Left kidney (tissue), 2 donors: ENCODE measurements around the gene OSBPL3. TPM values are rescaled to one million over a fixed set of nuclear protein-coding genes. Genes with fewer than 3 reads are reported as not detected.
A peak's percentile ranks its signal among the peaks of the same experiment; 100 is the strongest.

Source experiments
- DNase-seq: peaks from one replicate; pipeline ENCODE4 v3.0.0-alpha.2; 2013
- polyA plus RNA-seq: library from polyadenylated mRNA; unstranded; fragments of 120-200 nt; gene quantifications from one replicate; pipeline ENCODE4 v1.2.1, GENCODE V29; 2013; ENCODE audit not compliant: insufficient read length

Gene OSBPL3
- polyA plus RNA-seq, 1 donor, result 27.6 TPM

DNA sequence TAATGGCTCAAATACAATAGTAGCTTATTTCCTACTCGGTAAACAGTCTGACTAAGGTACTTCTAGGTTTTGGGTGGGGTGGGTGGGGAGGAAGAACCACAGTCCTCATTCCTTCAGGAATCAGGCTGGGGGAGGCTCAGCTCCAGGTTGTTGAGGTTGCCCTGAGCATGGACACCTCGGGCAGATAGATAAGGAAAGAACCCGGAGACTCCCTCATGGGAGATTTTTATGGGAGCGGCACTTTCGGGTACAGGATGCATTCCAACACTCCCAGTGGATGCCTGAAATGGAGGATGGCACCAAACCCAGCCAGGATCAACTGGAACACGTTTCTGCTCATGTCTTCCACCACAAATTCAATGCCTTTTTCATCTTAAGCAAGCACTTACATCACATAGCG is 217.2 kb downstream of the OSBPL3 start:
- no peak for DNase-seq

- DNase-seq, result no peak
Observed at GRCh38 chr7:24760968-24761367, 219.0 kb downstream of the OSBPL3 start.

GRCh38 chr7:24757353-24758275 is 222.4 kb downstream of the OSBPL3 start, which contains the start of gene GSDME:
Gene GSDME (minus strand): TSS chr7:24757464. CDS start chr7:24749774, 7,690 bp downstream.
- DNase-seq, result peak; percentile 56

DNA sequence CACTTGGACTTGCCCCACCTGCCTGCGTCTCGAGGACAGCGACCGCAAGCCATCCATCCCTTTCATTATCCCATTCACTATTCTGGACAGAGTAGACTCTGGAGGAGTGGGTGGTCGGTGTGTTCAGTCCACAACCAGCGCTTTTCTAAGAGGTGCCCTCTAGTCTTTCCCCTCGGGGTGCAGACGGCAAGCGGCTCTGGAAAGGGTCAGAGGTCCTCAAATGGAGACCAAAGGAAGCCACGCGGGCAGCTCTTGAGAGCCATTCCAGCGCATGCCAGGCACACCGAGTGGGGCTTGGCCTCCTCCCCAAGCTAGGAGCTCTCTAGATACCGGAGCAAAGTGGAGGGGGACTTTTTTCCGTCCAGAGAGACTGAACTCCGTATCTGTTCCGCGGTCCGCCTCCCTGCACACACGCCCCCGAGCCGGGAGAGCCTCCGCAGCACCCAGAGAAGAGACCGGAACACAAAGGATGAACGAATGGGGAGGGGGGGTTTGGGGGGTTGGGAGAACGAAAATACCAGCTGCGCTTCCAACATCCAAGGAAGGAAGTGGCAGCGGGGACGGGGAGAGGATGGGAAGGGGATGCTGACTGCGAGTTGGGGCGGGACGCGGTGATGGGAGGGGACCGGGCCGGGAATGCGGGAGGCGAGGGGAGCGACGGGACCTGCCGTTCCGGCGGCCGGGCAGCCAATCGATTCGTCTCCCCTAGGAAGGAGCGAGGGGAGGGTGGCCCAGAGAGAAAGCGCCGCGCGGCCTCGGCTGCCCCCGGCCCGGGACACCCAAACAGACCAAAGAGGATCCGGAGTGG is 223.2 kb downstream of the OSBPL3 start:
- peak; percentile 46 for DNase-seq

DNA sequence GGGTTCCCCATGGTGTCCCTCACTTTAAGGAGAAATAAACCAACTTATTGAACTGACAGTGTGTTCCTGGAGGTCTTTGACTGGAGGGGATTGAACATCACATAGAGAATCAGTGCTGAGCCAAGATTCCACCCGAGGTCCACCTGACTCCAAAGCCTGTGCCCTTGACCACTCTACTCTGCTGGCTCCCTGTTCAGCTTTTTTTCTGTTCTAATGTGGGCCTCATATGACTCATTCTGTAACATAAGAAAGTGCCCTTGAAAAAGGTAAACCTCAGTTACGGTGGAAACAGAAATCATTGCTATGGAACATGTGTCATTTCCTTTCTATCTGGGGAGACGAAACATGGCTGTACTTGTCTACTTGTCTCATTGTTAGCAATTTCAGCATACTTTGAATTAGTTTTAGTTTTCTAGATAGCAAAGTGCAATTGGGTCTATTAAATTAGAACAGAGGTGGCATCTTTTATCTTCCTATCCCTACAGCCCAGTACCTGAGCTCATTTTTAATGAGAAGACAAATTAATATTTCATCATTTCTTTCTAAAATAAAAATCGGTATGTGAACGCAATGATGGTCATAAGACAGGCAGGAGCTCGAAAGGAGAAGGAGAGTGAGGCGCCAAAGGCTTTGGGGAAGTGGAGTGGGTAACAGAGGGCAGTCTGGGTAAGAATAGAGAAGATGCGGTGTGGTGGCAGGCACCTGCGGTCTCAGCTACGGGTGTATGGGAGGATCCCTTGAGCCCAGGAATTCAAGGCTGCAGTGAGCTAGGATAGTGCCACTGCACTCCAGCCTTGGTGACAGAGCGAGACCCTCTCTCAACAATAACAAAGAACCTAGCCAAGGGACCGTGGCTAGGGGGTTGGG is 224.2 kb downstream of the OSBPL3 start:
- DNase-seq, result no peak

DNA sequence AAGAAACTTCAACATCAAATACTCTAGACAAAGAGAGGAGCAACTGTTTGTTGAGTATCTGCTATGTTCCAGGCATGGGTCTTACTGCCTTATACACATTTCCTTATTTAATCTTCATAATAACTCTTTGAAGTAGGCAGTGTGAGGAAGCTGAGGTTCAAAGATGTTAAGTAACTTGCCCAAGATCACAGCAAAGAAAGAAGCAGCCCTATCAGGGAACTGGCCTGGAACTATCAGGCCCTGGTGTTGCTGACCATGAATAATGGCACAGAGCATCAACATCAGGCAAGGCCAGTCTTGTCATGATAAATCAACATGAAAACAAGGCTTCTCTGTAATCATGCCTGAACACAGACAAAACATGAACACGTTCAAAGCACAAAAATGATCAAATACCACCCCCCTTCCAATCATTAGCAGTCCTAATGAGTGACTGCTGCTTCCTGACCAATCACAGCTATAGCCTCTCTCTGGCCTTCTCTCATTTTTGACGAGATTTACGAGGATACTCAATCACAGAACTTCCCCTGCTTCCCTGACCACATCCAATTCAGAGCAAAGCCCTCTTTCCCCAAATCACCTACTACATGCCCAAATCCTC is 225.0 kb downstream of the OSBPL3 start:
- no peak for DNase-seq

GRCh38 chr7:24752073-24752800 is 227.7 kb downstream of the OSBPL3 start:
- no peak for DNase-seq

DNA sequence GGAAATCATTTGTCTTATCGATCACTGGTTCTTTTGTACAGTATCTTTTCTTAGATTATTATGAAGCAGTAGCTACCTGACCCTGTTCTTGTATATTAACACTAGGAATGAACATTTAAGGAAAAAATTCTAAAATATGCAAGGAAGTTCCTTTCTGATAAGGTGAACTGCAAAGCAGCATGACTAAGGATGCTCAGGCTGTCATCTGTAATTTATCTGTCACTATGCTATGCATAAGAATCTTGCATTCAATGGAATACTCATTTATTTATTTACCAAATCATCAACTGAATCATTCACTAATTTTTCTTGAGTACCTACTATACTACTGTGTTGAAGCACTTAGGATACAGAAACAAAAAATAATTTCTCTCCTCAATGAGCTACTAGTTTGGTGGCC is 228.5 kb downstream of the OSBPL3 start:
- no peak for DNase-seq

DNA sequence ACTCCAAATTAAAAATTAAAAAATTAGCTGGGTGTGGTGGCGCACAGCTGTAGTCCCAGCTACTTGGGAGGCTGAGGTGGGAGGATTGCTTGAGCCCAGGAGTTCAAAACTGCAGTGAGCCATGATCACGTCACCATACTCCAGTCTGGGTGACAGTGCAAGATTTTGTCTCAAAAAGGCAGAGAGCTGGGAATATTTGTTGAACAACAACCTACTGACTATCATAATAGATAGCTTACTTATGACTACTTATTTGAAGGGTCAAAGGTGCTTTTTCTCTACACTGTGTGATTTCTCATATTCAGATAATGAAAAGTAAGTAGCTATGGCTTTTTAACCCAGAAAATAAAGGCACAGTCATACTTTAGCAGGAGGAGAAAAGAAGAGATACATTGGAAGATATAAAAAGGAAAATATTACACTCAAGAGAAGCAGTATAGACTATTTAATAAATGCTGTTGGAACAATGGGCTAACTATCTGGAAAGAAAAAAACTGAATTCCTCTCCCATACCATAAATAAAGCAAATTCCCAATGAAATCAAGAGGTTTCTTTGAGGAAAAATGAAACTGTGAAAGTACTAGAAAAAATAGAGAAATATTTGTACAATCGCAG is 229.4 kb downstream of the OSBPL3 start:
- no peak for DNase-seq

- no peak for DNase-seq
Observed at GRCh38 chr7:24748521-24748920, 231.5 kb downstream of the OSBPL3 start.

Other genes starting within 250 kb of the OSBPL3 start
- gene GSDME, start 222.7 kb downstream of the OSBPL3 start, polyA plus RNA-seq, result 16.5 TPM
- 149 TPM for gene CYCS, start 145.1 kb upstream of the OSBPL3 start, polyA plus RNA-seq
- gene NPVF, start 248.3 kb upstream of the OSBPL3 start, polyA plus RNA-seq, result not detected